ENCODE results near the gene SLC26A11.

SLC26A11 gene

DNA sequence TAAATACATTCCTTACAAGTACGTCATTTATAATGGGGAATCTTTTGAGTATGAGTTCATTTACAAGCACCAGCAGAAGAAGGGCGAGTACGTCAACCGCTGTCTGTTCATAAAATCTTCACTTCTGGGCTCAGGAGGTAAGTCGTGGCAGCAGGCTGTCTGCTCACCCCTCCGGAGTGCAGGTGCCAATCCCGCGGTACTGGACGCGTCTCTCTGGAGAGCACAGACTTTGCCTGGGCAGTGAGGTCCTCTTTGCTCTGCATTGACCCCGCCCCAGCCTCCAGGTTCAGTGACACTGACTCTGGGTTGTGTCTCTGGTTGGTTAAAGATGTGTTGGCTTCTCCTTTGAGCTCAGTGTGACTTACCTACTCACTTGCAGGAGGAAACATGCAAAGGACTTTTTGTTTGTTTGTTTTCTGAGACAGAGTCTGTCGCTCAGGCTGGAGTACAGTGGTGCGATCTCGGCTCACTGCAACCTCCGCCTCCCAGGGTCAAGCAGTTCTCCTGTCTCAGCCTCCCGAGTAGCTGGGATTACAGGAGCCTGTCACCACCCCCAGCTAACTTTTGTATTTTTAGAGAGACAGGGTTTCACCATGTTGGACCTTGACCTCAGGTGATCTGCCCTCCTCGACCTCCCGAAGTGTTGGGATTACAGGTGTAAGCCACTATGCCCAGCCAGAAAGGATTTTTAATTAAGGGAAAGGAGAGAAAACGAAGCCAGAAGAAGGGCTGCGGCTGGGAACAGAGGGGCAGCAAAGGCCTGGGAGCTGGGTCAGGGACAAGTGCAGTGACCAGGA lies 71.7 kb downstream of the SLC26A11 start:
- TF ChIP-seq, protein P1, sequence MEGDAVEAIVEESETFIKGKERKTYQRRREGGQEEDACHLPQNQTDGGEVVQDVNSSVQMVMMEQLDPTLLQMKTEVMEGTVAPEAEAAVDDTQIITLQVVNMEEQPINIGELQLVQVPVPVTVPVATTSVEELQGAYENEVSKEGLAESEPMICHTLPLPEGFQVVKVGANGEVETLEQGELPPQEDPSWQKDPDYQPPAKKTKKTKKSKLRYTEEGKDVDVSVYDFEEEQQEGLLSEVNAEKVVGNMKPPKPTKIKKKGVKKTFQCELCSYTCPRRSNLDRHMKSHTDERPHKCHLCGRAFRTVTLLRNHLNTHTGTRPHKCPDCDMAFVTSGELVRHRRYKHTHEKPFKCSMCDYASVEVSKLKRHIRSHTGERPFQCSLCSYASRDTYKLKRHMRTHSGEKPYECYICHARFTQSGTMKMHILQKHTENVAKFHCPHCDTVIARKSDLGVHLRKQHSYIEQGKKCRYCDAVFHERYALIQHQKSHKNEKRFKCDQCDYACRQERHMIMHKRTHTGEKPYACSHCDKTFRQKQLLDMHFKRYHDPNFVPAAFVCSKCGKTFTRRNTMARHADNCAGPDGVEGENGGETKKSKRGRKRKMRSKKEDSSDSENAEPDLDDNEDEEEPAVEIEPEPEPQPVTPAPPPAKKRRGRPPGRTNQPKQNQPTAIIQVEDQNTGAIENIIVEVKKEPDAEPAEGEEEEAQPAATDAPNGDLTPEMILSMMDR (IDR thresholded peaks at IDR 0.05; ENCODE audit: control extremely low read depth, extremely low read depth, low read depth, missing control alignments) = no peak
- POLR2A ChIA-PET = no interaction called here
- CTCF ChIA-PET = no interaction called here
- DNase-seq (ENCODE audit: extremely low spot score) = no peak

DNA sequence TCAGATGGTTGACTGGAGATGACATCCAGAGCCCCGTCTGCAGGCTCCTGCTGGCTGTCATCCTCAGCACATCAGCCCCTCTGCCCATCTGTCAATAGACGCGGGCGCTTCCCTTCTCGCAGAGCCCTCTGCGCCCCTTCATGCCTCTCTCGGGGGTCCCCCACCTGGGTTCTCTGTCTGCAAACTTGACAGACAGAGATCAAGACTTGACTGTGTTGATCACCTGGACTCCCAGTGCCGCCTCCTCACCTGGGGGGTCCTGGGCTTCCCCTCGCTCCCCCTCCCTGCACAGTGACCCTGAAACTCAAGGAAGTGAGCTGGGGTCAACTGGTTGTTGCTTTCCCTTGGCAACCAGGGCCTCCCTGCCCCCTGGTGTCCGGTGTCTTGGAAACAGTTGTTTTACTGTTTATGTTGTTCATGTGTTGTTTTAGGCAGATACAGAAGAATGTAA lies 72.3 kb downstream of the SLC26A11 start:
- TF ChIP-seq, protein P1 (IDR thresholded peaks at IDR 0.05; ENCODE audit: control extremely low read depth, extremely low read depth, low read depth, missing control alignments) = no peak
- CTCF ChIA-PET = no interaction called here
- POLR2A ChIA-PET = no interaction called here
- DNase-seq (ENCODE audit: extremely low spot score) = no peak

- ChIA-PET CTCF (no interaction called here), POLR2A (no interaction called here)
- DNase-seq (ENCODE audit: extremely low spot score) = no peak
- TF ChIP-seq, protein P1 (IDR thresholded peaks at IDR 0.05; ENCODE audit: control extremely low read depth, extremely low read depth, low read depth, missing control alignments) = no peak
Observed at GRCh38 chr17:80294210-80294609, 74.0 kb downstream of the SLC26A11 start.

DNA sequence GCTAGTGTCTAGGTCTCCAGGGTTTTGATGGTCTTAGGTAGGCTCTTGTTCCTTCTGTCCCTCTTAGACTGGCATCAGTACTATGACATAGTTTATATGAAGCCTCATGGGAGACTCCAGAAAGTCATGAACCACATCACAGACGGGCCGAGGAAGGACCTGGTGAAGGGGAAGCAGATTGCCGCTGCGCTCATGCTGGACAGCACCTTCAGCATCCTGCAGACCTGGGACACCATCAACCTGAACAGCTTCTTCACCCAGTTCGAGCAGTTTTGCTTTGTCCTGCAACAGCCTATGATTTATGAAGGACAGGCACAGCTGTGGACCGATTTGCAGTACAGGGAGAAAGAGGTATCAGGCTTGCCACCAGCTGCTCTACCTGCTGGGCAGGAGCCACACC lies 74.4 kb downstream of the SLC26A11 start:
- POLR2A ChIA-PET = no interaction called here
- TF ChIP-seq, protein P1 (IDR thresholded peaks at IDR 0.05; ENCODE audit: control extremely low read depth, extremely low read depth, low read depth, missing control alignments) = no peak
- CTCF ChIA-PET = no interaction called here
- DNase-seq (ENCODE audit: extremely low spot score) = no peak

GRCh38 chr17:80295146-80295545 lies 74.9 kb downstream of the SLC26A11 start:
- TF ChIP-seq, protein P1 (IDR thresholded peaks at IDR 0.05; ENCODE audit: control extremely low read depth, extremely low read depth, low read depth, missing control alignments) = no peak
- no peak for DNase-seq (ENCODE audit: extremely low spot score)
- CTCF ChIA-PET = interaction anchor here (1.1 kb wide), 1 partner anchor 14 kb away, joined by 3 read pairs; no protein-coding TSS in a partner anchor
- POLR2A ChIA-PET = no interaction called here

GRCh38 chr17:80295559-80295958 lies 75.3 kb downstream of the SLC26A11 start:
- CTCF ChIA-PET = interaction anchor here (1.1 kb wide), 1 partner anchor 13 kb away, joined by 3 read pairs; no protein-coding TSS in a partner anchor
- TF ChIP-seq, protein P1 (IDR thresholded peaks at IDR 0.05; ENCODE audit: control extremely low read depth, extremely low read depth, low read depth, missing control alignments) = no peak
- POLR2A ChIA-PET = no interaction called here
- DNase-seq (ENCODE audit: extremely low spot score) = no peak
